Forelimb muscle (tissue), 1 donor: ENCODE measurements around the gene DDX19B. TPM values are rescaled to one million over a fixed set of nuclear protein-coding genes. Genes with fewer than 3 reads are reported as not detected.
"Not testable (repeated sequence)": the region's sequence is repeated elsewhere in the genome, so short reads cannot be mapped to it uniquely, and the experiment has no call there.

ENCODE experiments used
- DNase-seq: peaks from one replicate; pipeline ENCODE4 v3.0.0-alpha.2; 2013; ENCODE audit warnings: low read depth
- polyA plus RNA-seq: library from polyadenylated mRNA; unstranded; fragments of 120-200 nt; gene quantifications from one replicate; pipeline ENCODE4 v1.2.1, GENCODE V29; 2013; ENCODE audit not compliant: insufficient read length

DDX19B gene
- polyA plus RNA-seq, 1 donor = 19.9 TPM

- peak; percentile 45 for DNase-seq
Observed at GRCh38 chr16:70348991-70349390, 50.0 kb downstream of the DDX19B start.

GRCh38 chr16:70349783-70350182 is 50.8 kb downstream of the DDX19B start:
- no peak for DNase-seq

GRCh38 chr16:70359552-70359951 is 60.6 kb downstream of the DDX19B start:
- DNase-seq = no peak

GRCh38 chr16:70364399-70364798 is 65.4 kb downstream of the DDX19B start:
- DNase-seq = no peak

- not testable (repeated sequence) for DNase-seq
Observed at GRCh38 chr16:70370145-70370544, 71.2 kb downstream of the DDX19B start.

- DNase-seq = no peak
Observed at GRCh38 chr16:70370924-70371323, 71.9 kb downstream of the DDX19B start.

- DNase-seq = no peak
Observed at GRCh38 chr16:70372921-70373728, 74.1 kb downstream of the DDX19B start.

- DNase-seq = no peak
Observed at GRCh38 chr16:70374213-70374612, 75.2 kb downstream of the DDX19B start.

- DNase-seq = no peak
Observed at GRCh38 chr16:70375636-70376611, 76.9 kb downstream of the DDX19B start.

GRCh38 chr16:70377782-70378181 is 78.8 kb downstream of the DDX19B start:
- no peak for DNase-seq

GRCh38 chr16:70378869-70379493 is 80.0 kb downstream of the DDX19B start:
- DNase-seq = no peak

- DNase-seq = no peak
Observed at GRCh38 chr16:70380248-70380918, 81.4 kb downstream of the DDX19B start.

GRCh38 chr16:70380919-70381603 is 82.1 kb downstream of the DDX19B start:
- DNase-seq = peak; percentile 93

- DNase-seq = no peak
Observed at GRCh38 chr16:70381604-70382342, 82.8 kb downstream of the DDX19B start.

- no peak for DNase-seq
Observed at GRCh38 chr16:70383421-70383960, 84.5 kb downstream of the DDX19B start.

Other genes with a start within 250 kb of the DDX19B start
- gene PDPR, start 184.9 kb upstream of the DDX19B start, polyA plus RNA-seq = 24.5 TPM
- 1.3 TPM for gene CLEC18C, start 125.4 kb upstream of the DDX19B start, polyA plus RNA-seq
- 14.2 TPM for gene EXOSC6, start 47.2 kb upstream of the DDX19B start, polyA plus RNA-seq
- gene AARS1, start 9.7 kb upstream of the DDX19B start, polyA plus RNA-seq = 60.2 TPM
- gene DDX19A, start 47.7 kb downstream of the DDX19B start, polyA plus RNA-seq = 33.9 TPM
- 24.1 TPM for gene ST3GAL2, start 139.9 kb downstream of the DDX19B start, polyA plus RNA-seq
- gene FCSK, start 155.4 kb downstream of the DDX19B start, polyA plus RNA-seq = 8.4 TPM
- gene COG4, start 224.4 kb downstream of the DDX19B start, polyA plus RNA-seq = 41.5 TPM
- 202 TPM for gene SF3B3, start 224.6 kb downstream of the DDX19B start, polyA plus RNA-seq